ENCODE measurements around the gene CDC42.

GRCh38 chr1:22131062-22131461 lies 78.6 kb downstream of the CDC42 start:
- no peak for TF ChIP-seq POLR2AphosphoS5 (IDR thresholded peaks at IDR 0.05; ENCODE audit: low read depth)
- TF ChIP-seq EZH2phosphoT487 (IDR thresholded peaks at IDR 0.05; ENCODE audit: unreplicated experiment) = no peak
- TF ChIP-seq CTCF (conservative IDR thresholded peaks at IDR 0.05; ENCODE audit: low read depth in 2 of 2) = no peak
- no peak for TF ChIP-seq EZH2 (IDR thresholded peaks at IDR 0.05; ENCODE audit: low read depth, unreplicated experiment)
- TF ChIP-seq REST (IDR thresholded peaks at IDR 0.05; ENCODE audit: unreplicated experiment) = no peak
